Measurements from ENCODE around the gene EFNA1. TPM values are rescaled to one million over a fixed set of nuclear protein-coding genes. Genes with fewer than 3 reads are reported as not detected.

EFNA1 gene
- total and polyA plus RNA-seq, 2 of the 13 experiments (the other 11 are each of a cell fraction or from before 2014, with no cell fraction given), result 81.8 to 874 TPM

GRCh38 chr1:155167166-155168104, 39.8 kb downstream of the EFNA1 start (continued):
- peak; percentile 50; the same call in 1 of the 2 replicates for TF ChIP-seq SIN3A (IDR thresholded peaks at IDR 0.05; ENCODE audit: borderline replicate concordance, low read depth, low read length)
- TF ChIP-seq ZSCAN9 (CRISPR knock-in tag; IDR thresholded peaks at IDR 0.05; ENCODE audit: borderline replicate concordance), result 0 out of 2 replicates have a peak, but pooled peaks have one; percentile 31
- no peak for TF ChIP-seq ZNF256 (CRISPR knock-in tag; conservative IDR thresholded peaks at IDR 0.05)
- TF ChIP-seq MBD4 (IDR thresholded peaks at IDR 0.05; ENCODE audit: borderline replicate concordance, low read length), result no peak
- peak; percentile 51; the same call in 1 of the 2 replicates for TF ChIP-seq ZFP91 (CRISPR knock-in tag; IDR thresholded peaks at IDR 0.05; ENCODE audit: borderline replicate concordance)
- TF ChIP-seq HIVEP1 (CRISPR knock-in tag; IDR thresholded peaks at IDR 0.05), result peak; percentile 39; the same call in 1 of the 2 replicates
- no peak for TF ChIP-seq ZNF766 (CRISPR knock-in tag; IDR thresholded peaks at IDR 0.05; ENCODE audit: borderline replicate concordance)
- TF ChIP-seq ELK4 (CRISPR knock-in tag; IDR thresholded peaks at IDR 0.05; ENCODE audit: borderline replicate concordance), result no peak
- TF ChIP-seq ZSCAN20 (CRISPR knock-in tag; IDR thresholded peaks at IDR 0.05; ENCODE audit: borderline replicate concordance), result no peak
- no peak for TF ChIP-seq JUN (CRISPR knock-in tag; IDR thresholded peaks at IDR 0.05)
- no peak for TF ChIP-seq RNF219 (CRISPR knock-in tag; IDR thresholded peaks at IDR 0.05)
- peak; percentile 90 for TF ChIP-seq HNRNPL (IDR thresholded peaks at IDR 0.05; ENCODE audit: low read depth, low read length)
- TF ChIP-seq ZNF235 (CRISPR knock-in tag; IDR thresholded peaks at IDR 0.05; ENCODE audit: borderline replicate concordance), result no peak
- no peak for TF ChIP-seq NFIB (CRISPR knock-in tag; IDR thresholded peaks at IDR 0.05; ENCODE audit: borderline replicate concordance)
- TF ChIP-seq MEF2D (CRISPR knock-in tag; IDR thresholded peaks at IDR 0.05), result no peak
- TF ChIP-seq GMEB2 (CRISPR knock-in tag; IDR thresholded peaks at IDR 0.05; ENCODE audit: low read depth), result no peak
- no peak for TF ChIP-seq BRF2 (CRISPR knock-in tag; IDR thresholded peaks at IDR 0.05)
- TF ChIP-seq ZFP41 (CRISPR knock-in tag; IDR thresholded peaks at IDR 0.05; ENCODE audit: borderline replicate concordance), result no peak
- TF ChIP-seq SIN3B (IDR thresholded peaks at IDR 0.05; ENCODE audit: low read length), result no peak

Data from HepG2 (cell line).